ENCODE data around the gene RFX4.

GRCh38 chr12:106645074-106645421, 62.2 kb downstream of the RFX4 start:
- TF ChIP-seq CTCF (IDR thresholded peaks at IDR 0.05), result no peak
- TF ChIP-seq POLR2A (IDR thresholded peaks at IDR 0.05), result no peak
- TF ChIP-seq POLR2AphosphoS5 (IDR thresholded peaks at IDR 0.05), result peak; percentile 90
